Measurements from ENCODE around the gene SHE.
A peak's percentile ranks its signal among the peaks of the same experiment; 100 is the strongest.

The SHE gene

GRCh38 chr1:154476791-154477190 lies 25.4 kb downstream of the SHE start:
- DNase-seq, result no peak

- no peak for DNase-seq
These were observed 27.4 kb downstream of the SHE start for GRCh38 chr1:154474802-154475201.

GRCh38 chr1:154471304-154471703 lies 30.9 kb downstream of the SHE start:
- no peak for DNase-seq

- no peak for DNase-seq
These were observed 32.2 kb downstream of the SHE start for GRCh38 chr1:154469844-154470560.

GRCh38 chr1:154468535-154469250 lies 33.5 kb downstream of the SHE start:
- no peak for DNase-seq

- peak; percentile 43 for DNase-seq
These were observed 34.6 kb downstream of the SHE start for GRCh38 chr1:154467434-154468102.

- no peak for DNase-seq
These were observed 35.2 kb downstream of the SHE start for GRCh38 chr1:154466921-154467417.

GRCh38 chr1:154466206-154466605 lies 36.0 kb downstream of the SHE start:
- no peak for DNase-seq

GRCh38 chr1:154465621-154466195 lies 36.5 kb downstream of the SHE start:
- no peak for DNase-seq

- DNase-seq, result peak; percentile 75
These were observed 38.7 kb downstream of the SHE start for GRCh38 chr1:154463512-154463990.

- no peak for DNase-seq
These were observed 41.4 kb downstream of the SHE start for GRCh38 chr1:154460695-154461260.

- no peak for DNase-seq
These were observed 43.1 kb downstream of the SHE start for GRCh38 chr1:154459080-154459479.

- no peak for DNase-seq
These were observed 45.6 kb downstream of the SHE start for GRCh38 chr1:154456631-154457030.

GRCh38 chr1:154454386-154455120 lies 47.7 kb downstream of the SHE start:
- DNase-seq, result no peak

GRCh38 chr1:154453574-154454352 lies 48.4 kb downstream of the SHE start:
- no peak for DNase-seq

- no peak for DNase-seq
These were observed 49.1 kb downstream of the SHE start for GRCh38 chr1:154453161-154453560.

GRCh38 chr1:154448331-154448811 lies 53.8 kb downstream of the SHE start:
- no peak for DNase-seq

GRCh38 chr1:154446789-154447188 lies 55.4 kb downstream of the SHE start:
- DNase-seq, result no peak

- no peak for DNase-seq
These were observed 55.9 kb downstream of the SHE start for GRCh38 chr1:154446292-154446691.

GRCh38 chr1:154445040-154445472 lies 57.2 kb downstream of the SHE start:
- peak; percentile 47 for DNase-seq

Measured in CD4-positive, alpha-beta T cell treated with Interleukin-21 for 1 hour (primary cell).